ENCODE measurements around the gene PTMS.

GRCh38 chr12:6768990-6769389 is 2.8 kb downstream of the PTMS start:
- TF ChIP-seq POLR2AphosphoS5 (IDR thresholded peaks at IDR 0.05; ENCODE audit: low read depth) (no peak), CTCF (IDR thresholded peaks at IDR 0.05; ENCODE audit: insufficient read depth, low read length) (no peak), REST (IDR thresholded peaks at IDR 0.05; ENCODE audit: insufficient replicate concordance, low read depth) (no peak), GABPA (IDR thresholded peaks at IDR 0.05; ENCODE audit: low read depth) (no peak)
